GM12892 (cell line): Measurements from ENCODE around the gene CDH8.

ENCODE experiments used
- POLR2A ChIP-seq: IDR thresholded peaks from 2 replicates; pipeline ENCODE4 v1.6.1; 2011; ENCODE audit warnings: low read depth, low read length, control low read depth
- POLR2AphosphoS5 ChIP-seq: IDR thresholded peaks from 2 replicates; pipeline ENCODE4 v1.6.1; 2011; ENCODE audit warnings: low read depth, low read length, control low read depth

DNA sequence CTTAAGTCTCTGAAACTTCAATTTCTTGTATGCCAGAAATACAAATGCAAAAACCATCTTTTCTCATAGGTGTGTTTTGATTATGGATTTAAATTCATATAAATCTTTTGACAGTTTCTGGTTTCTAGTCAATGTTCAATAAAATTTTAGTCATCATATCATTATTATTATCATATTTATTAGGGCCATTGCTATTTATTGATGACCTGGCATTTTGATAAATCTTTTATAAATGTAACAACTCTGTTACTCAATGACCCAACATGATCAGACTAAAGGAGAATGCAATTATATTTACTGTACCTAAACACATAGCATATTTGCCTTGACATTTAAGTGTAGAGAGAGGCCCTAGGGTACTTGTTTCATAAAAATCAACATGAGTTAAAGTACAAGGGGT, 320.8 kb downstream of the CDH8 start:
- TF ChIP-seq POLR2A = no peak
- no peak for TF ChIP-seq POLR2AphosphoS5
